Measurements from ENCODE around the gene MAMLD1.
A peak's percentile ranks its signal among the peaks of the same experiment; 100 is the strongest.
"Not testable (repeated sequence)": the region's sequence is repeated elsewhere in the genome, so short reads cannot be mapped to it uniquely, and the experiment has no call there.

MAMLD1 gene

GRCh38 chrX:150362599-150363481 lies at the start of gene MAMLD1:
Gene MAMLD1, plus strand, starts transcription at chrX:150363317. Its CDS starts 82,200 bp downstream, at chrX:150445517.
- DNase-seq = peak; percentile 75

DNA sequence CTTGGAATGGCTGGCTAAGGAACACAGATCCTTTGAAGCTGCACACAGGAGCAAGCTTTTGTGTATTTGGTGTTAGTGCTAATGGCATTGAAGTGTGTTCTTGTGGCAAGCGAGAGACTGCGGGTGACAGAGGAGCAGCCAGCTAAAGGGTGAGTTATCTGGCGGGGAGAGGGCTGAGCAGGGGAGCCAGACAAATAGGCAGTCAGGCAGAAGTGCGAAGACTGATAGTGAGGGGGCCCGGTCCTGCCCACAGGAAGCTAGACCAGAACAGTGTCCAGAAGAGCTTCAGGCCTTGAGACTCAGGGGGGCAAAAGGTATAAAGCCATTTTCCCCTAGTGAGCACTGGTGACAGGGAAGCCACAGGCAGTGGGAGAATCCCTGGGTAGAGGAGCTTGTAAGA lies 49.6 kb upstream of the MAMLD1 start:
- no peak for DNase-seq

DNA sequence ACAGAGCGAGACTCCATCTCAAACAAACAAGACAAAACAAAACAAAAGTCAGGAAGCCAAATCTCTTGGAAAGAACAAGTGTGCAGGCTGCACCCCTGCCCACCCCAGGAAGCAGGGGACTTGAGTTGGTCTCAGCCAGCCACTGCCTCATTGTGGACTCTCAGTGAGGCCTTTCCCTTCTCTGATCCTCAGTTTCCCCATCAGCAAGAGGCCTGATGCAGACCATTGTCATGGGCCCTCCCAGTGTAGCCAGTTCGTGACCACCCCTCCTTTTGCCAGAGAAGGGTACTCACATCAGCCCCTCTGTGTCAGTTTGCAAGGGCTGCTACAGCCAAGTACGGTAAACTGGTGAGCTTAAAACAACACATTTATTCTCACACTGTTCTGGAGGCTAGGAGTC lies 48.9 kb upstream of the MAMLD1 start:
- DNase-seq = no peak

DNA sequence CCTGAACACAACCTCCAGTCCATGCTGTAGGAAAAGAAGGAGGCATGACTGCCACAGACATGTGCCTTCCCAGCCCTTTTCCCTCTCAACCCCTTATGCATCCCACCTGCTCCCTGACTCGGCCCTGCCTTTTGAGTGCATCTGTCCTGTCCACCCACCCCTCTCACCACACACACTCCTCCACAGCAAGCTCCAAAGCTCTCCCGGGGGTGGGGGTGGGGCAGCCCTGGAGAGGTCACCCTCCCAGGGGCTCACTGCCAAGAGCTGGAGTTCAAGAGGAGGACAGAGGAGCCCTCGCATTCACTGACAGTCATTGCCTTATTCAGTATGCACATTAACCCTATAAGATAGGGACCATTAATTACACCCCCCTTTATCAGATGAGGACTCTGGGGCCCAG lies 46.6 kb upstream of the MAMLD1 start:
- DNase-seq = no peak

DNA sequence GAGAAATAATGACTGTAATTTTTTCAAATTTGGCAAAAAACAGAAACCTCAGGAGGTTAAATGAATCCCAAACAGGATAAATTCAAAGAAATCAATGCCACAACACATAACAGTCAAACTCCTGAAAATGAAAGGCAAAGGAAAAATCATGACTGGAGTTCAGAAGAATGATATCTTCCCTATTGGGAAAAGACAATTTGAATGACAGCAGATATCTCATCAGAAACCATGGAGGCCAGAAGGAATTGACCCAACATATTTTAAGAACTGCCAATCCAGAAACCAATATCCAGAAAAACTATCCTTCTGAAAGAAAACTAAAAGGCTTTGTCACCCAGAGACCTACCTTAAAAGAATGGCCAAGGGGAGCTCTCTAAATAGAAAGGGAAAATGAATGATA lies 40.1 kb upstream of the MAMLD1 start:
- DNase-seq = no peak

GRCh38 chrX:150324035-150324728 lies 38.9 kb upstream of the MAMLD1 start:
- DNase-seq = peak; percentile 80

GRCh38 chrX:150324919-150325318 lies 38.2 kb upstream of the MAMLD1 start:
- no peak for DNase-seq

DNA sequence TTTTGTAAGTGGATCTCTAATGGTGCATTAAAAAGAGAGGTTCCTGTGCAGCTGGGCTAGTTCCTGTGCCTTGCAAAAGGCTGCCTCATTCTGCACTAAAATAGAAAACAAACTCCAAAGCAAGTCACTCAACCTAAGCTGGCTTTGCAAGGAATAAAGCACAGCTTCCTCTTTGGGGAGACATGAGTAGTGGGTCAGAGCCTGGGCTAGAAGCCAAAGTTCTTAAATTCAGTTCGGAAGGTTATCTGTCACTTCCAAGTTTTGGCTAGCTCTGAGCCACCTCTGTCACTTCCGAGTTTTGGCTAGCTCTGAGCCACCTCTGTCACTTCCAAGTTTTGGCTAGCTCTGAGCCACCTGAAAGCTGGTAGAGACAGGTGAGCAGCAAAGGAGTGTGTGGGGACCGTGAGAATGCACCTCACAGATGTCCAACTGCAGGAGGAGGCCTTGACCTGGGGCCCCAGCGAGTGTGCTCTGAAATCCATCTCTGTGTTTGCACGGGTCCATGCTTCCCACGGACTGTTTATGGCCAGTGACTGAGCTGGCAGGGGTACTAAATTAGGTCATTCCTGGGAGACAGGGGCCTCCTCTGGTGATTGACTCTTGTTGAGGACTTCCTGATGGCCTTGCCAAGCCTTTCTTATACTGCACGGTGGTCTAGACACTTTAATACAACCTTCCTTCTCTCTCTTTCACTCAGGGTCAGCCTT lies 36.4 kb upstream of the MAMLD1 start:
- DNase-seq = no peak

DNA sequence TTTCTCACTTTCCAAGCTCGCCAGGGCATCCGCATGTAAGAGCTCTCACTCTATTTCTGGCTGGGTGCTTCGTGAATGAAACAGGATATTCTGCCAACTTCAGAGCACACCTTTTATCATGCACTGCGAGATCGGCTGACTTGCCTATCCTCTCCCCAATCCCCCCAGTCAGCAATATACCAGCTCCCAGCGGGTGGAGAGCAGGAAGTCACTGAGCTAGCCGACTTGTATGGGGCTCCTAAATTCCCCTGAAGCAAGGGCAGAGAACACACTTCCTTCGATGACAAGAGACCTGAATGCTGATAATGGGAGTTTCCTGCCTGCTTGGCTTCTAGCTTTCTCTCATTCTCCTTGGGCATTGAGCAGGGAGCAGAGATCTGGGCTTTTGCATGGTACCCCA lies 33.8 kb upstream of the MAMLD1 start:
- DNase-seq = no peak

DNA sequence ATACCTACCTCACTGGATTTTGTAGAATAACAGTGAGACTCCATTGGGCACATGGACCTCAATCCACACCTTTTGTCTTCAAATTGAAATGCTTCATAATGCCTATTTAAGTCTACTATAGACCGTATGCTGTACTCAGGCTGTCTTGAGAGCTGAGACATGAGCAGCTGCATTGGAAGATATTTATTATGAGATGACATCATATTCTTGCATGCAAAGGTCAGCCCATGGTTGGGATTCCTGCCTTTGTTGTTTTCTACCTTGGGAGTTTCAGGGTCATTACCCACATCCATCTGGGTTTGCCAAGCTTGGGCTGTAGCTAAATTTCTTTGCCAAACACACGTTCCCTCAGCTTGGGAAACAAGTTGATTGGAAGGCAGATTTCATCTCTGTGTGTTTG lies 33.2 kb upstream of the MAMLD1 start:
- no peak for DNase-seq

GRCh38 chrX:150332023-150332422 lies 31.1 kb upstream of the MAMLD1 start:
- no peak for DNase-seq

DNA sequence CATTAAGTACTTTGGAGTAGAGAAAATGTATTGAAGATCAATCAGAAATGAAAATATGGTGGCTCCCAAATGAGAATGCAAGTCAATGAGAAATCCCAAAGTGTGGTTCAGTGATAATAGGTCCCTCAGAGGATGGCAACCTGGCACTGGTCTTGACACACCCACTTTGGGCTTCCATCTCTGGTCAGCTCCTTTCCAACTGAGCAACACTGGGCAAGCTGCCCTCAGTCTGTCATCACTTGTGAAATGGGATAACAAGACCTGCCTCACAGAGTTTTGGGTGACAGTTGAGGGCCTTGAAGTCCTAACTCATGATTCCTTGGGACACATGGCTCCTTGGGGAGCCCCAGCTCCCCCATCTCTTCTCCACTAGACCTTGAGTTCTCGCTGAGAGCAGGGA lies 29.0 kb upstream of the MAMLD1 start:
- no peak for DNase-seq

DNA sequence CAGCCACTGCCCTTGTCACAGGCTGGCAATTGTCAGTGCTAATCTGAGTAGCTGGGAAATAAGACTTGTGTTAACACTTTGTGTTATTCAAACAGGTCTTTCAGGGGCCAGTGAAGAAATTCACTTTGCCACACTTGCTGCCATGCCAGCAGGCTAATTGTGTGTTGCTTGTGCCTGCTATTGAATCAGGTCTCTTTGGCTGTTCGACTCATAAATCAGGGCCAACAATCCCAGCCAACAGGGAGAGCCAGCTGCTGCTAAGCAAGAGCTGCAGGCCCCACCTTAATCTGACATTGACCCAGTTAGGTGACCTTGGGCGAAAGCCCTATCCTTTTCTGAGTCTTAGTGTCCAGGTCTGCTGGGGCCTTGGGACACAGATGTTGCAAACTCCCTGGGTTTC lies 28.1 kb upstream of the MAMLD1 start:
- no peak for DNase-seq

GRCh38 chrX:150337026-150337425 lies 26.1 kb upstream of the MAMLD1 start:
- DNase-seq = no peak

GRCh38 chrX:150337536-150337935 lies 25.6 kb upstream of the MAMLD1 start:
- no peak for DNase-seq

DNA sequence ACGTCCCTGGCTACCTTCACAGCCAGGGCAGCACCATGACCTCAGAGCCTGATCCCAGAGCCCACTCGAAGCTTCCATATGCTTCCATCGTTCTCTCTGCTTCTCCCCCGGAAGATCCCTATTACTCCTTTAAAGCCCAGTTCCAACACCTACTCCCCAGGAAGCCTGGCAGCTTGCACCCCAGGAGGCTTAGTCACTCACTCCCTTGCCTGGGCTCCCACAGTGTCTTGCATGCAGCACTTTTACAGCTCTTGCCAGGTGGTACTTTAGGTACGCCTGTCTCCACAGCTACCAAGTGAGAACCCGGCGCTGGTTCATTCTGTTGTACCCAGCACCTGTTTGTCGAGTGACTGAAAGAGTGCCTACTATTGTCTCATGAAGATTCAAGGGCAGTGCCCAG lies 24.5 kb upstream of the MAMLD1 start:
- no peak for DNase-seq

GRCh38 chrX:150339736-150340135 lies 23.4 kb upstream of the MAMLD1 start:
- DNase-seq = no peak

GRCh38 chrX:150340326-150340725 lies 22.8 kb upstream of the MAMLD1 start:
- DNase-seq = not testable (repeated sequence)

- no peak for DNase-seq
Observed at GRCh38 chrX:150347471-150347870, 15.6 kb upstream of the MAMLD1 start.

DNA sequence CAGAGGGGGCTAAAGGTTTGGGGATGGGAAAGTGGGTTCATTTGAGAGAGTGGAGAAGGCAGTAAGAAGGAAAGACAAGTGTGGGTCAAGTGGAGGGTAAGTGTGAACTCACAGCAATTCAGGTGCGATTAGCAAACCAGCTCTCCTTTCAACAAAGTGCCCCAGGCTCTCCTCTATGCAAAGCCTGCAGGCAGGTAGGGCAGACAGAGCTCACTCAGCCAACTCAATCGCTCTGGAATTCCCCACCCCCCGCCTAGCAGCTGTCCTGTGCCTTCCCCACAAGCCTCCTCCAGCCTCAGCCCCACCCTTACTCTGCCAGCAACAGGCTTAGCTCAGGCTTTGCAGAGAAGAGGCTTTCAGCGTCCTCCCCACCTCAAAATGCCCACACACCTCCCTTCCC lies 14.8 kb upstream of the MAMLD1 start:
- peak; percentile 13 for DNase-seq

GRCh38 chrX:150352114-150352513 lies 11.0 kb upstream of the MAMLD1 start:
- DNase-seq = no peak

DNA sequence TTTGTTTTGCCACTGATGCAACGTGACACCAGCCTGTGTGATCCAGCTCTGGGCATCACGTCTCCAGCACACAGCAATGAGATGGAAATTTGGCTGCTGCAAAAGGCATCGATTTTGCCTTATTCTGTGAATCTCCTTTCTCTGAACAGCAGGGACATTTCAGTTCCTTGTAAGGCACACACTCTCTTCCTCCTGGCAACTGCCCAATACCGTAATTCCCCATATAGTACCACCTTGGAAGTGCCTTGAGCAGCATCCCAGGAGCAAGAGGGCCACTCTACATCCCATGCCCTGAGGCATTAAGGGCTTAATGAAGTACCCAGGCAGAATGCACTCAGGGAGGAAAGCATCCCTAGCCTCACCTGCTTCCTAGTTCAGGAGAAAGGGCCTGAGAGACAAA lies 10.5 kb upstream of the MAMLD1 start:
- no peak for DNase-seq

GRCh38 chrX:150355913-150356312 lies 7.2 kb upstream of the MAMLD1 start:
- DNase-seq = no peak

DNA sequence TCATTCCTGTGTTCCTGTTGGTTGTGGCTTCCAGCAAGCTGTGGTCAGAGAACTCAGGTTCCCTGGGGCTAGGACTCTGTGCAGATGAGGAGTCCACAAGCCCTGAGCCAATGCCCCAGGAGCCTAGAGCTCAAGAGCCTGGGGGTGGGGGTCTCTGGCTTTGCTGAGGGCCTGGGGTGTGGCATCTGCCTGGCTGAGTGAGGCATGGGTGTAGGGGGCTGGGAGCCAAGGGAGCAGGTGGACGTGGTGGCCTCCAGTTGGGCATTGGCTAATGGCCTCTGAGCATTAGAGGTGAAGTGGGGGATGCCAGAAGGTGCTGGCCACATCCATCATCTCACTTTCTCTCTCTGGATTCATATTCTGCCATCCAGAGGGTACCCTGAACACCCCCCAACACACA lies 5.3 kb upstream of the MAMLD1 start:
- no peak for DNase-seq

Data from NCI-H226 (cell line).